Gastroesophageal sphincter (tissue), 3 donors: ENCODE measurements around the gene DCDC2.

Source experiments
- CTCF ChIP-seq, 4 experiments: fragments of 200-600 bp in 2 of 4; fragments of 450-650 bp in 2 of 4; sonication (generic) in 1 of 4; IDR thresholded peaks; one replicate each; pipeline ENCODE4 v1.5.1; 2017 to 2019; ENCODE audit warnings: antibody characterized with exemption in 4 of 4, mild to moderate bottlenecking in 2 of 4, moderate library complexity in 2 of 4
- EP300 ChIP-seq: sonication (generic); formaldehyde crosslinking; IDR thresholded peaks from one replicate; pipeline ENCODE4 v1.6.1; 2017; ENCODE audit warnings: antibody characterized with exemption, mild to moderate bottlenecking
- POLR2A ChIP-seq, 2 donors: fragments of 450-650 bp; IDR thresholded peaks; one replicate each; pipeline ENCODE4 v1.6.1; 2017; ENCODE audit warnings: antibody characterized with exemption in 2 of 2, mild to moderate bottlenecking in 2 of 2, moderate library complexity in 1 of 2

- TF ChIP-seq POLR2A (IDR thresholded peaks at IDR 0.05) (no peak), CTCF (IDR thresholded peaks at IDR 0.05) (no peak), EP300 (no peak)
Observed at GRCh38 chr6:24397631-24398030, 39.8 kb upstream of the DCDC2 start.
